ENCODE results near the gene TSBP1. TPM values are rescaled to one million over a fixed set of nuclear protein-coding genes. Genes with fewer than 3 reads are reported as not detected.
"Not testable (repeated sequence)": the region's sequence is repeated elsewhere in the genome, so short reads cannot be mapped to it uniquely, and the experiment has no call there.

Gene TSBP1
- polyA plus RNA-seq, 1 donor, result not detected

DNA sequence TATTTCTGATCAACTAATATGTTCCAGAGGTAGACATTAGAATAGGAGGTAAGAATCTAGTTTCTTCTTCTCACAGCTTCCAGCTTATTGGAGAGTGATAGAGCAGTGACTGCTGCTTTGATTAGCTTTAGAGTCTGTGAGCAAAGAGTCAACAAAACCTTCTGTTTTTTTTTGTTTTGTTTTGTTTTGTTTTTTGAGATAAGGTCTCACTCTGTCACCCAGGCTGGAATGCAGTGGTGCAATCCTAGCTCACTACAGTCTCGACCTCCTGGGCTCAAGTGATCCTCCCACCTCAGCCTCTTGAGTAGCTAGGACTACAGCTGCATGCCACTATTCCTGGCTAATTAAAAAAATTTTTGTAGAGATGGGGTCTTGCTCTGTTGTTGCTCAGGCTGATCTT lies 39.3 kb downstream of the TSBP1 start:
- no CpG with 5 or more reads among the region's 1 CpG for WGBS (ENCODE audit: insufficient coverage, low lambda C conversion rate)

GRCh38 chr6:32329141-32329540 lies 42.6 kb downstream of the TSBP1 start:
- Histone ChIP-seq H3K4me3 (ENCODE audit: low read length) (no peak overlapping the region), H3K36me3 (ENCODE audit: control insufficient read depth, insufficient read depth, low read length) (no peaks in the 10 kb centered on the region), H3K27me3 (ENCODE audit: control insufficient read depth, insufficient read depth, low read length) (no peaks in the 10 kb centered on the region), H3K27ac (ENCODE audit: low read length) (no peak overlapping the region), H3K9me3 (ENCODE audit: control insufficient read depth, low read depth, low read length) (no peaks in the 10 kb centered on the region), H3K4me1 (ENCODE audit: control insufficient read depth, insufficient read depth, low read length) (no peaks in the 10 kb centered on the region)
- DNase-seq, result no peak

More for the DNA sequence above, 39.3 kb downstream of the TSBP1 start:
- H3K36me3 ChIP-seq (ENCODE audit: control insufficient read depth, insufficient read depth, low read length), result no peaks in the 10 kb centered on the region
- H3K27ac ChIP-seq (ENCODE audit: low read length), result no peak overlapping the region
- no peaks in the 10 kb centered on the region for H3K4me1 ChIP-seq (ENCODE audit: control insufficient read depth, insufficient read depth, low read length)
- no peaks in the 10 kb centered on the region for H3K27me3 ChIP-seq (ENCODE audit: control insufficient read depth, insufficient read depth, low read length)
- no peaks in the 10 kb centered on the region for H3K9me3 ChIP-seq (ENCODE audit: control insufficient read depth, low read depth, low read length)
- H3K4me3 ChIP-seq (ENCODE audit: low read length), result no peak overlapping the region
- DNase-seq, result no peak

GRCh38 chr6:32327103-32327502 lies 44.6 kb downstream of the TSBP1 start:
- H3K4me3 ChIP-seq (ENCODE audit: low read length), result no peak overlapping the region
- no peak overlapping the region for H3K27ac ChIP-seq (ENCODE audit: low read length)
- no peaks in the 10 kb centered on the region for H3K4me1 ChIP-seq (ENCODE audit: control insufficient read depth, insufficient read depth, low read length)
- no peaks in the 10 kb centered on the region for H3K36me3 ChIP-seq (ENCODE audit: control insufficient read depth, insufficient read depth, low read length)
- no CpG with 5 or more reads among the region's 3 CpGs for WGBS (ENCODE audit: insufficient coverage, low lambda C conversion rate)
- no peaks in the 10 kb centered on the region for H3K9me3 ChIP-seq (ENCODE audit: control insufficient read depth, low read depth, low read length)
- no peaks in the 10 kb centered on the region for H3K27me3 ChIP-seq (ENCODE audit: control insufficient read depth, insufficient read depth, low read length)
- DNase-seq, result no peak

- DNase-seq, result no peak
- no peaks in the 10 kb centered on the region for H3K4me1 ChIP-seq (ENCODE audit: control insufficient read depth, insufficient read depth, low read length)
Observed at GRCh38 chr6:32318501-32318900, 53.2 kb downstream of the TSBP1 start.

GRCh38 chr6:32317541-32317940 lies 54.2 kb downstream of the TSBP1 start:
- Histone ChIP-seq H3K4me3 (ENCODE audit: low read length) (no peak overlapping the region), H3K27ac (ENCODE audit: low read length) (no peak overlapping the region), H3K4me1 (ENCODE audit: control insufficient read depth, insufficient read depth, low read length) (no peaks in the 10 kb centered on the region), H3K27me3 (ENCODE audit: control insufficient read depth, insufficient read depth, low read length) (no peaks in the 10 kb centered on the region), H3K9me3 (ENCODE audit: control insufficient read depth, low read depth, low read length) (no peaks in the 10 kb centered on the region), H3K36me3 (ENCODE audit: control insufficient read depth, insufficient read depth, low read length) (no peaks in the 10 kb centered on the region)
- WGBS (ENCODE audit: insufficient coverage, low lambda C conversion rate), result 89% methylated on average over 1 of the region's 5 CpGs
- no peak for DNase-seq

More at GRCh38 chr6:32318501-32318900, 53.2 kb downstream of the TSBP1 start:
- no peaks in the 10 kb centered on the region for H3K36me3 ChIP-seq (ENCODE audit: control insufficient read depth, insufficient read depth, low read length)
- H3K27me3 ChIP-seq (ENCODE audit: control insufficient read depth, insufficient read depth, low read length), result no peaks in the 10 kb centered on the region
- no peak overlapping the region for H3K4me3 ChIP-seq (ENCODE audit: low read length)
- H3K9me3 ChIP-seq (ENCODE audit: control insufficient read depth, low read depth, low read length), result no peaks in the 10 kb centered on the region
- no peak overlapping the region for H3K27ac ChIP-seq (ENCODE audit: low read length)

DNA sequence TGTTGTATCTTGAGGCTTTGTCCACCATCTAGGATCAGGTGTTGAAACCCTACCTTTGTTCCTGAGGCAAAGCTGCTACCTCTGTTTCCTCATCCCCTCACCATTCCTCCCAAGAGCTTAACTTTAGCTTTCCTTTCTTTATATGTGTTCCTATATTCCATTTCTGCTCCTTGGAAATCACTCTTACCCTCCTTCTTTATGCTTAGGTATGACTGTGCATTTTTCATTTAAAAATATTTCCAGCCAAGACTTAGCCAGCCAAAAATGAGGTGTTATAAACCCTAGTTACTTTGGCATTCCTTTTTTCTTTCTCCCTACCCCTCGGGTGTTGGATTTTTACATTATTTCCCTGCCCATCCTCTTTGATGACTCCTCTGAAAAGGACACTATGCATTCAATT lies 57.7 kb downstream of the TSBP1 start:
- 100% methylated on average over 1 of the region's 1 CpG for WGBS (ENCODE audit: insufficient coverage, low lambda C conversion rate)
- H3K9me3 ChIP-seq (ENCODE audit: control insufficient read depth, low read depth, low read length), result no peaks in the 10 kb centered on the region
- no peak overlapping the region for H3K4me3 ChIP-seq (ENCODE audit: low read length)
- DNase-seq, result no peak
- no peaks in the 10 kb centered on the region for H3K4me1 ChIP-seq (ENCODE audit: control insufficient read depth, insufficient read depth, low read length)
- H3K36me3 ChIP-seq (ENCODE audit: control insufficient read depth, insufficient read depth, low read length), result no peaks in the 10 kb centered on the region
- H3K27me3 ChIP-seq (ENCODE audit: control insufficient read depth, insufficient read depth, low read length), result no peaks in the 10 kb centered on the region
- no peak overlapping the region for H3K27ac ChIP-seq (ENCODE audit: low read length)

DNA sequence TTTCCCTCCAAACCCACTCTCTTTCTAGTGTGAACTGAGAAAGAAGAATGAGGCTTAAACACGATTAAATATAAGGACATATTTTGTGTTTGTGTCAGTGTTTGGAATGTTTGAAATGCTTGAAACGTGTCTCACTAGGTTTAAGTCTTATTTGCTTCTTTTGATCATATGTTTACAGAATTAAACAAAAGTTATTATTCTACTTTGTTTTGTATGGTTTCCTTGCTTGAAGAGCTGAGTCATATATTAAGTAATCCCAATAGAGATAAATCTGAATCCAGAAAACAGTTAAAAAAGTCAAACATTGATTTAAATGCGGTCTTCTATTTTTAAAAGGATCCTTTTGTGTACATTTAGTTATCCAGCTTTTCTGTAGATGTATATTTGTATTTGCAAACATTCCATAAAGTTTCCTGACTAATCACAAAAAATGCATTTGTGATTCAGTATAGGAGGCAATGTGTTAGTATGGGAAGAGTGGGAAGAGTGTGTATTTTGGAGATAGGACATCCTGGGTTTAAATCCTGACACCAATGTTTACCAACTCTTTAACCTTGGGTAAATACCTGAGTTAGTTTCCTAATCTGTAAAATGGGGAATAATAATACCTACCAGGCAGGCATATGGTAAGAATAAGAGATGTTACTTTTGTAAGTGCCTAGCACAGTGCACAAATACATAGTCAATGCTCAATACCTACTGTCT lies 72.9 kb downstream of the TSBP1 start:
- 31% methylated on average over 2 of the region's 3 CpGs for WGBS (ENCODE audit: insufficient coverage, low lambda C conversion rate)
- H3K4me3 ChIP-seq (ENCODE audit: low read length), result no peak overlapping the region
- no peaks in the 10 kb centered on the region for H3K27me3 ChIP-seq (ENCODE audit: control insufficient read depth, insufficient read depth, low read length)
- no peaks in the 10 kb centered on the region for H3K36me3 ChIP-seq (ENCODE audit: control insufficient read depth, insufficient read depth, low read length)
- H3K4me1 ChIP-seq (ENCODE audit: control insufficient read depth, insufficient read depth, low read length), result no peaks in the 10 kb centered on the region
- no peaks in the 10 kb centered on the region for H3K9me3 ChIP-seq (ENCODE audit: control insufficient read depth, low read depth, low read length)
- no peak overlapping the region for H3K27ac ChIP-seq (ENCODE audit: low read length)
- DNase-seq, result no peak

DNA sequence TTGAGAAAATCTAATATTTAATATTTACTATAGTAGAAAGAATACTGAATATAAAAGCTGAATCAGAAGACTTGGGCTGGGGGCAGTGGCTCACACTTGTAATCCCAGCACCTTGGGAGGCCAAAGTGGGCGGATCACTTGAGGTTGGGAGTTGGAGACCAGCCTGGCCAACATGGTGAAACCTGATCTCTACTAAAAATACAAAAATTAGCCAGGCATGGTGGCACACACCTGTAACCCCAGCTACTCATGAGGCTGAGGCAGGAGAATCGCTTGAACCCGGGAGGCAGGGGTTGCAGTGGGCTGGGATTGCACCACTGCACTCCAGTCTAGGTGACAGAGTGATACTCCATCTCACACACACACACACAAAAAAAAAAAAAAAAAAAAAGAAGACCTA lies 76.7 kb downstream of the TSBP1 start:
- H3K27me3 ChIP-seq (ENCODE audit: control insufficient read depth, insufficient read depth, low read length); DNase-seq; H3K9me3 ChIP-seq (ENCODE audit: control insufficient read depth, low read depth, low read length); H3K36me3 ChIP-seq (ENCODE audit: control insufficient read depth, insufficient read depth, low read length); H3K27ac ChIP-seq (ENCODE audit: low read length); H3K4me1 ChIP-seq (ENCODE audit: control insufficient read depth, insufficient read depth, low read length); H3K4me3 ChIP-seq (ENCODE audit: low read length): not testable (repeated sequence)
- WGBS (ENCODE audit: insufficient coverage, low lambda C conversion rate), result no CpG with 5 or more reads among the region's 3 CpGs

GRCh38 chr6:32294566-32294965 lies 77.1 kb downstream of the TSBP1 start:
- H3K4me3 ChIP-seq (ENCODE audit: low read length), result no peak overlapping the region
- H3K27me3 ChIP-seq (ENCODE audit: control insufficient read depth, insufficient read depth, low read length), result peaks cover 6% of the 10 kb centered on the region
- H3K9me3 ChIP-seq (ENCODE audit: control insufficient read depth, low read depth, low read length), result no peaks in the 10 kb centered on the region
- no peak for DNase-seq
- no peak overlapping the region for H3K27ac ChIP-seq (ENCODE audit: low read length)
- no peaks in the 10 kb centered on the region for H3K4me1 ChIP-seq (ENCODE audit: control insufficient read depth, insufficient read depth, low read length)
- H3K36me3 ChIP-seq (ENCODE audit: control insufficient read depth, insufficient read depth, low read length), result no peaks in the 10 kb centered on the region
- WGBS (ENCODE audit: insufficient coverage, low lambda C conversion rate), result 100% methylated on average over 1 of the region's 2 CpGs

- Histone ChIP-seq H3K9me3 (ENCODE audit: control insufficient read depth, low read depth, low read length) (no peaks in the 10 kb centered on the region), H3K36me3 (ENCODE audit: control insufficient read depth, insufficient read depth, low read length) (no peaks in the 10 kb centered on the region), H3K4me3 (ENCODE audit: low read length) (no peak overlapping the region), H3K4me1 (ENCODE audit: control insufficient read depth, insufficient read depth, low read length) (no peaks in the 10 kb centered on the region), H3K27me3 (ENCODE audit: control insufficient read depth, insufficient read depth, low read length) (peaks cover 6% of the 10 kb centered on the region), H3K27ac (ENCODE audit: low read length) (no peak overlapping the region)
- no peak for DNase-seq
- WGBS (ENCODE audit: insufficient coverage, low lambda C conversion rate), result 97% methylated on average over 3 of the region's 4 CpGs
Observed at GRCh38 chr6:32293695-32294094, 78.0 kb downstream of the TSBP1 start.

GRCh38 chr6:32291543-32291942 lies 80.2 kb downstream of the TSBP1 start:
- no peak for DNase-seq
- no peaks in the 10 kb centered on the region for H3K4me1 ChIP-seq (ENCODE audit: control insufficient read depth, insufficient read depth, low read length)
- no CpG with 5 or more reads among the region's 1 CpG for WGBS (ENCODE audit: insufficient coverage, low lambda C conversion rate)
- peaks cover 6% of the 10 kb centered on the region for H3K27me3 ChIP-seq (ENCODE audit: control insufficient read depth, insufficient read depth, low read length)
- no peaks in the 10 kb centered on the region for H3K9me3 ChIP-seq (ENCODE audit: control insufficient read depth, low read depth, low read length)
- H3K27ac ChIP-seq (ENCODE audit: low read length), result no peak overlapping the region
- no peak overlapping the region for H3K4me3 ChIP-seq (ENCODE audit: low read length)
- no peaks in the 10 kb centered on the region for H3K36me3 ChIP-seq (ENCODE audit: control insufficient read depth, insufficient read depth, low read length)
